Measurements from ENCODE around the gene PLBD2. TPM values are rescaled to one million over a fixed set of nuclear protein-coding genes. Genes with fewer than 3 reads are reported as not detected.
"Not testable (repeated sequence)": the region's sequence is repeated elsewhere in the genome, so short reads cannot be mapped to it uniquely, and the experiment has no call there.

The PLBD2 gene
- total RNA-seq, 2 experiments from 2014 or later = 14.8 to 15.5 TPM

DNA sequence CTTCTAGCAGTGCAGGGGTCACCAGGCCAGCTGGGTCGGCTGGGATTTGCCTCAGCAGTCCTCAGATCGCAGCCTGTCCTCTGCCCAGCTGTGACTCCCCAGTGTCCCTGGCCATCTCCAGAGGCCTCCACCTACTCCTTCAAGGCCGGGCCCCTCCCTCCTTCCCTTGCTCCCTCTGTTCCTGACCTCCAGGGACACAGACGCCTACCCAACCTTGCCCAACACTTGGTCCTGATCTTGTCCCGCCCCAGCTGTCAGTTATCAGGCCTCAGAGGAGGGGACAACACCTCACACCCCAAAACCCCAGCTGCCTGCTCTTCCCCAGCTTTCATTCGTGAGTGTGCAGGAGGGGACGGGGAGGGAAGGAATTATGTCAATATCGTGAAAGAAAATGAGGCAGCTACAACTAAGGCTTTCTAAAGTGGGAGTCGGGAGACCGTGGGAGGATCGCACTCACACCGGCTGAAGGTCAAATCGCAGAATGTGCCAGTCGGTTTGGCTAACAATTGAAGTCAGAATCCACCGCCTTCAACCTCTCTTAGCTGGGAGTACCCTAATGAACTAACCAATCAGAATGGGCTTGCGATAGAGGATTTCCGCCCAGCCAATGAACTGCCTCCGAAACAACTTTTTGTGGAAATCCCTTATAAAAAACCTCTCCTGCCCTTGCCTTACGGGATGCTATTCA is 9.4 kb upstream of the PLBD2 start:
- no peaks in the 10 kb centered on the region for H3K4me1 Mint-ChIP-seq
- H3K36me3 Mint-ChIP-seq = no peaks in the 10 kb centered on the region
- no peak for DNase-seq
- H3K27me3 Mint-ChIP-seq = peaks cover 4% of the 10 kb centered on the region
- no peak overlapping the region for H3K27ac Mint-ChIP-seq
- H3K4me3 Mint-ChIP-seq = no peak overlapping the region
- no peaks in the 10 kb centered on the region for H3K9me3 Mint-ChIP-seq

DNA sequence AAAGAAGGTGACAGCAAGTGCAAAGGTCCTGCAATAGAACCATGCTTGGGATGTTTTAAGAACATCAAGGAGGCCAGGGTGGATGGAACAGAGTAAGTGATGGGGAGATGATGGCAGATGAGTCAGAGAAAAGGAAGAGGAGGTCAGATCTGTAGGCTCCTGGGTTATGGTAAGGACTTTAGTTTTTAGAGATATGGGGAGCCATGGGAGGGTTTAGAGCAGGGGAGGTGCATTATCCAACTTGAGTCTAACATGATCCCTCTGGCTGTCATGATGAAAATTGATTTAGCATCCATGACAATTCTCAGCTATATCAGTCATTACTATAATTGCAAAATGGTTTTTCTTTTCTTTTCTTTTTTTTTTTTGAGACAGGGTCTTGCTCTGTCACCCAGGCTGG is 7.3 kb upstream of the PLBD2 start:
- no peak overlapping the region for H3K27ac Mint-ChIP-seq
- no peaks in the 10 kb centered on the region for H3K4me1 Mint-ChIP-seq
- DNase-seq = no peak
- H3K27me3 Mint-ChIP-seq = peaks cover 4% of the 10 kb centered on the region
- no peak overlapping the region for H3K4me3 Mint-ChIP-seq
- H3K36me3 Mint-ChIP-seq = no peaks in the 10 kb centered on the region
- H3K9me3 Mint-ChIP-seq = no peaks in the 10 kb centered on the region

DNA sequence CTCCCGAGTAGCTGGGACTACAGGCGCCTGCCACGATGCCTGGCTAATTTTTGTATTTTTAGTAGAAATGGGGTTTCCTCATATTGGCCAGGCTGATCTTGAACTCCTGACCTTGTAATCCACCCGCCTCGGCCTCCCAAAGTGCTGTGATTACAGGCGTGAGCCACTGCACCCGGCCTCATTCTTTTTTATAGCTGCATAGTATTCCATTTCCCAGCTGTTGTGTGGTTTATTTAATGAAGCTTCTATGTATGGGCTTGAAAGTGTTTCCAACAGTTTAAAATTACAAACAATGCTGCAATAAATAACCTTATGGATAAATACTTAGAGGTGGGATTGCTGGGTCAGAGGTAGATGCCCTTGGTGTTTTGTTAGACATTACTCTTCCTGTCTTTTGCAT is 4.2 kb upstream of the PLBD2 start:
- not testable (repeated sequence) for H3K4me1 Mint-ChIP-seq, H3K4me3 Mint-ChIP-seq, DNase-seq, H3K27me3 Mint-ChIP-seq, H3K27ac Mint-ChIP-seq, H3K9me3 Mint-ChIP-seq, H3K36me3 Mint-ChIP-seq

DNA sequence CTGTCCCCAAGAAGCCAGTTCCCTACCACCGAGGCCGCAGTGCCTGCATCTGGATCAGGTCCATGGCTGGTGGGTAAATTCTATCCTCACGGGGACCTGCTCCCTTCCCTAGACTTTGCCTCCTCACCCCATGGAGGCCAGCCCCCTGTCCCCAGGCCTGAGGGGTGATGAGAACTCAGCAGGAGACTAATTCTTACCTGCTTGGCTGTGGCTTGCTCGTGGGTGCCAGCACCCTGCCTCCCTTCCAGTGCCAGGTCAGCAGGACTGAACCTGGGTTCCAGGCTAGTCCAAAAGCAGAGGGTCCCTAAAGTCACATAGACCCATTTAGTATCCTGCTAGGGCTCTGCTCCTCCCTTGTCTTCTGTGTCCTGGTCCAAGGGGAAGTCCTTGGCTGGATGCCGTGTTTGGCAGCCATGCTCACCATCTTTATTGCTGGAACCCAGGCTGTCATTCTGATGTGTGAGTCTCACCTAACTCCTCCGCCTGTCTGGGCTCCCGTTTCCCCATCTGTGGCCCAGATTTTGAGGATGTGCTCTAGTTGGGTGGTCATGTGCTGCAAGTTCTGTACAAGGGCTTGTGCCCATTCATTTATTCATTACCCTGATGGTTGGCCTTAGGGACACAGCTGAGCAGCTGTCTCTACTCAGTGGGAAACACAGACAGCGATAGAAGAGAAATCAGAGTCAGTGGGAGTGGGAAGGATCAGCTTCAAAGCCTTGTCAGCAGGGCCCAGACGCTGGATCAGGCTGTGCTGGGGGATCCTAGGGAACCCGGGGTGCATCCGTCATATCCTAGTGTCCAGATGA is 949 bp downstream of the PLBD2 start:
- peak overlapping the region; percentile 82 for H3K4me3 Mint-ChIP-seq
- peak overlapping the region; percentile 34 for H3K27ac Mint-ChIP-seq
- H3K36me3 Mint-ChIP-seq = peaks cover 2% of the 10 kb centered on the region
- no peaks in the 10 kb centered on the region for H3K27me3 Mint-ChIP-seq
- H3K9me3 Mint-ChIP-seq = no peaks in the 10 kb centered on the region
- peaks cover 16% of the 10 kb centered on the region for H3K4me1 Mint-ChIP-seq
- DNase-seq = no peak

DNA sequence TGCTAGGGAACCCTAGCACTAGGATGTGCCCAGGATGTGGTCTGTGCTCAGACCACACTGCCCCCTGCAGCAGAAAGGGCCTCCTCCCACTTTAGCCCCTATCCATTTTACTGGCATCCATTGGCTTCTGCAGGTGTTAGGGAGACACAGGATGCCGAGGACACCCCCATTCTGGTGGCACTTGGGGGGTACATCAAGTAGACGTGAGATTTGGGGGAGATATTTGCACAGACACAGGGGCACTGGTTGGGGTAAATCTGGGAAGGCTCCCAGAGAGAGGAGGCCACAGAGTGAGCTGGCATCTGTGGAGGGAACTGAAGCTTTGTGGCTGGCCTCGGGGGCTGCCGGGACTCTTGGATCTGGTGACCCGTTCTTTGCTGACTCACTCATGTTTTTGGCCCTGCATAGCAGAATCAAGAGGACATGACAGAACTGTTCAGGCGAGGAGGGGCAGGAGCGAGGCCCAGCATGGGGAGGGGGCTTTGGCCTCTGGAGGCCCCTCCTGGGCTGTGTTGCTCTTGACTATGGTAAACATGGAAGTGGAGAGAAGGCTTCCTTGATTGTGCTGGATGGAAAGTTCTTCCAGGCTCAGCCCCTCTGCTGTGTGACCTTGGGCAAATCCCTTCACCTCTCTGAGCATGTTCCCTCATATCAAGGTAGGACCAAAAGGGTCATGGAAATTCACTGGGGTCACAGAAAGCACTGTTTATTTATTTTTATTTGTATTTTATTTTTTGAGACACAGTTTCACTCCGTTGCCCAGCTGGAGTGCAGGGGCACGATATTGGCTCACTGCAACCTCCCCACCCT is 1.8 kb downstream of the PLBD2 start:
- DNase-seq = no peak
- peak overlapping the region; percentile 82 for H3K4me3 Mint-ChIP-seq
- no peaks in the 10 kb centered on the region for H3K9me3 Mint-ChIP-seq
- H3K27me3 Mint-ChIP-seq = no peaks in the 10 kb centered on the region
- H3K27ac Mint-ChIP-seq = no peak overlapping the region
- H3K4me1 Mint-ChIP-seq = peaks cover 16% of the 10 kb centered on the region
- H3K36me3 Mint-ChIP-seq = peaks cover 2% of the 10 kb centered on the region

DNA sequence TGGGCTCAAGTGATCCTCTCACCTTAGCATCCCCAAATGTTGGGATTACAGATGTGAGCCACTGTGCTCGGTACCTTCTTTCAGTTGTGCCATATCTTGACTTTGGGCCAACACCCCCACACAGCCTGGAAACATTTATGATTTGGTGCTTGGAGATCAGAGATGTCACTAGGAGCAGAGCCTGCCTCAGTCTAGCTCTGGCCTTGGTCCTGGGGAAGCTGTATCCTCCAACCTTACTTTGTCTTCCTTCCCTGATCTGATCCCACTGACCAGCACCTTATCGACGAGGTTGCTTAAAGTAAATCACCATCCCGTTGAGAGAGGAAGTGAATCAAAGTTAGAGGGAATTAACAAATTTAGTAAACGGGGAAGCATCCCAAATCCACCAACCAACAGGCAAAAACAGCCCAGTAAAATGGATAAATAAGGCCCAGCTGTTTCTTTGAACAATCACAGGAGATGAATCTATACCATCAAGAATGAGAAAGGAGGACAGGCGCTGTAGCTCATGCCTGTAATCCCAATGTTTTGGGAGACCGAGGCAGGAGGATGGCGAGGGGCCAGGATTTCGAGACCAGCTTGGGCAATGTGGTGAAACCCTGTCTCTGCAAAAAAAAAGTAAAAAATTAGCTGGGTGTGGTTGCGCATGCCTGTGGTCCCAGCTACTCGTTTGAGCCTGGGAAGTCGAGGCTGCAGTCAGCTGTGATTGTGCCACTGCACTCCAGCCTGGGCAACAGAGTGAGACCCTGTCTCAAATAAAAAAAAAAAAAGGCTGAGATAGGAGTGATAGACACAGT is 3.4 kb downstream of the PLBD2 start:
- H3K36me3 Mint-ChIP-seq = peaks cover 2% of the 10 kb centered on the region
- H3K4me1 Mint-ChIP-seq = peaks cover 16% of the 10 kb centered on the region
- no peak for DNase-seq
- H3K27ac Mint-ChIP-seq = no peak overlapping the region
- no peaks in the 10 kb centered on the region for H3K27me3 Mint-ChIP-seq
- H3K9me3 Mint-ChIP-seq = no peaks in the 10 kb centered on the region
- no peak overlapping the region for H3K4me3 Mint-ChIP-seq

DNA sequence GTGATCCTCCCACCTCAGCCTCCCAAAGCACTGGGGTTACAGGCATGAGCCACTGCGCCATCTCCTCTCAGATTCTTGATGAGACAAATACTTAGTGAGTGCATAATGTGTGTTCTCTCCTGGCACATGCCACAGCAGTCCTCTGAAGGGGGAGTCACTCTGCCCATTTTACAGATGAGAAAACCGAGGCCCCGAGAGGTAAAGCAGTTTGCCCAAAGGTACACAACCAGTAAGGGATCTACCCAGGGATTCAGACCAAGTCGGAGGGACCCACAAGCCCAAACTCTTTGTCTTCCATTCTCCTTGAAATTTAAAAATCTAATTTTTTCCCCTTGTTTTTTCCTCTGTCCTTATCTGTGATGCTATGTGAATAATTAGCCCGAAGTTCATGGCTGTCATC is 6.3 kb downstream of the PLBD2 start:
- Mint-ChIP-seq H3K4me3 (no peak overlapping the region), H3K27me3 (no peaks in the 10 kb centered on the region), H3K9me3 (no peaks in the 10 kb centered on the region), H3K27ac (no peak overlapping the region), H3K36me3 (peaks cover 3% of the 10 kb centered on the region), H3K4me1 (peaks cover 11% of the 10 kb centered on the region)
- no peak for DNase-seq

DNA sequence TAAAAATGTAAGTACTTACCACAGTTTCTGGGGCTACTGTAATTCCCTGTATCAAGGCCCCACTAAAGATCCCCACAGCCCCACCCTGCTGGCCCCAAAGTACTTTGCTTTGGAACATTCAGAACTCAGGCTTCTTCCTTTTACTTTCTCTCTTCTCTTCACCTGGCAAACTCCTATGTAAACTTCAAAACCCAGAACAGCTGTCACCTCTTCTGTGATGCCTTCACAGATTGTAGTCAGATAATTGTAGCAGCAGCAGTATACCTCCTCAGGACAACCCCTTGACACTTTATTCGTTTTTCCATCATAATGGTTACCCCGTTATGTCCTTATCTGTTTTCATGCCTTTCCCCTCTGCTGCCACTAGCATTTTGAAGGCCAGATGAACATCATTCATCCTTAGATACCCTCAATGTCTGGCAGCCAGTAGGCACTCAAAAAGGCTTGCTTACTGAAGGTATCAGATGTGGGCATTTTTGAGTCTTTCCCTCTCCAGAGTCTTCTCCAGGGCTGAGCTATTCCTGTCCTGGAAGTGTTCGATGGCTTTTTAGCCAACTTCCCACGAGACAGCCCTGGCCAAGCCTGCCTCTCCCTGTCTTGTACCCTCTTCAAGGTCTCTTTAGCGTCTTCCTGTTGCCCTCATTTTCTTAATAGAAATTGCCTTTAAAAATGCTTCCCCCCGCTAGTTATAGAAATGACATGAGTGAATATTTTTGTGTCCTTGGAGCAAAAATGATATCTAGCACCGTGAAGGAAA is 7.4 kb downstream of the PLBD2 start:
- no peak overlapping the region for H3K27ac Mint-ChIP-seq
- H3K27me3 Mint-ChIP-seq = no peaks in the 10 kb centered on the region
- DNase-seq = no peak
- no peaks in the 10 kb centered on the region for H3K9me3 Mint-ChIP-seq
- peaks cover 3% of the 10 kb centered on the region for H3K36me3 Mint-ChIP-seq
- H3K4me1 Mint-ChIP-seq = peaks cover 5% of the 10 kb centered on the region
- no peak overlapping the region for H3K4me3 Mint-ChIP-seq

DNA sequence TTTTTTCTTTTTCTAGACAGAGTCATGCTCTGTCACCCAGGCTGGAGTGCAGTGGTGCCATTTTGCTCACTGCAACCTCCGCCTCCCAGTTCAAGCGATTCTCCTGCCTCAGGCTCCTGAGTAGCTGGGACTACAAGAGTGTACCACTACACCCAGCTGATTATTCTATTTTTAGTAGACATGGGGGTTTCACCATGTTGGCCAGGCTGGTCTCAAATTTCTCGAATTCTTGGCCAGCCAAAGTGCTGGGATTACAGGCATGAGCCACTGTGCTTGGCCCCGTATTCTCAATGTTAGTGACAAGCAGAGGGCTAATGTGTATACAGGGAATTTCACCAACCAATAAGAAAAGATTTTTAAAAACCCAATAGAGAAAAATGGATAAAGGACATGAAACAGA is 8.4 kb downstream of the PLBD2 start:
- no peak for DNase-seq
- H3K27me3 Mint-ChIP-seq = no peaks in the 10 kb centered on the region
- peaks cover 5% of the 10 kb centered on the region for H3K4me1 Mint-ChIP-seq
- H3K9me3 Mint-ChIP-seq = no peaks in the 10 kb centered on the region
- peaks cover 3% of the 10 kb centered on the region for H3K36me3 Mint-ChIP-seq
- H3K4me3 Mint-ChIP-seq = no peak overlapping the region
- no peak overlapping the region for H3K27ac Mint-ChIP-seq

DNA sequence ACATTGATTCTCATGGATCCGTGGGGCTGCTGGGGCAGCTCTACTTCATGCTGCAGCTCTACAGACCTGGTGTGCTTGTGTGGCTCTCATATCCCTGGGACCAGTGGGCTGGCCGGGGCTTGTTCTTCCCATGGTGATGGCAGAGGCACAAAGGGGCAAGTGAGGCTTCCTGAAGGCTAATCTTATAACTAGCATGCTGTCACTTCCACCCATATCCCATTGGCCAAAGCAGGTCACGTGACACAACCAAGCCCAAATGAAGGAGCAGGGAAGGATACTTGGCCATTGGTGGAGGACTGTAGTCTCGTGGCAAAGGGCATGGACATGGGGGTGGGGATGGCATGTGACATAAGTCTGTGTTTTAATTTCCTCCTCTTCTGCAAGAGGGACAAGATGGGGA is 9.9 kb downstream of the PLBD2 start:
- Mint-ChIP-seq H3K4me1 (peaks cover 5% of the 10 kb centered on the region), H3K27me3 (no peaks in the 10 kb centered on the region), H3K4me3 (no peak overlapping the region), H3K9me3 (no peaks in the 10 kb centered on the region), H3K27ac (no peak overlapping the region), H3K36me3 (peaks cover 4% of the 10 kb centered on the region)
- no peak for DNase-seq

DNA sequence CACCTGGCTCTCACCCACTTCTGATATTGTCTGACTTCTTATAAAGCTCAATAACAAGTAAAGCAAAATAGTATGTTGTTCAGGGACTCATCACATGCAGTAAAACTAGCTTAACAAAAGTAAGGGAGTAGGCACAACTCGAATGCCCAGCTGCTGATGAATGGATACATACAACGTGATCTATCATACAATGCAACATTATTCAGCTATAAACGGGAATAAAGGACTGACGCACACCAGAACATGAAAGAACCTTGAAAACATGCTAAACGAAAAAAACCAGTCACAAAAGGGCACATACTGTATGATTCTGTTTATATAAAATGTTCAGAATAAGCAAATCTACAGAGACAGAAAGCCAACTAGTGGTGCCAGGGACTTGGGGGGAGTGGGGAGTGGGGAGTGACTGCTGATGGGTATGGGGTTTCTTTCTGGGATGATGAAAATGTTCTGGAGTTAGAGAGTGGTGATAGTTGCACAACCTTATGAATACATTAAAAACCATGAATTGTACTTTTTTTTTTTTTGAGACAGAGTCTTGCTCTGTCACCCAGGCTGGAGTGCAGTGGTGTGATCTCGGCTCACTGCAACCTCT is 11.1 kb downstream of the PLBD2 start:
- peaks cover 6% of the 10 kb centered on the region for H3K36me3 Mint-ChIP-seq
- H3K27me3 Mint-ChIP-seq = no peaks in the 10 kb centered on the region
- H3K4me1 Mint-ChIP-seq = peaks cover 4% of the 10 kb centered on the region
- no peak overlapping the region for H3K27ac Mint-ChIP-seq
- no peaks in the 10 kb centered on the region for H3K9me3 Mint-ChIP-seq
- H3K4me3 Mint-ChIP-seq = no peak overlapping the region
- no peak for DNase-seq

DNA sequence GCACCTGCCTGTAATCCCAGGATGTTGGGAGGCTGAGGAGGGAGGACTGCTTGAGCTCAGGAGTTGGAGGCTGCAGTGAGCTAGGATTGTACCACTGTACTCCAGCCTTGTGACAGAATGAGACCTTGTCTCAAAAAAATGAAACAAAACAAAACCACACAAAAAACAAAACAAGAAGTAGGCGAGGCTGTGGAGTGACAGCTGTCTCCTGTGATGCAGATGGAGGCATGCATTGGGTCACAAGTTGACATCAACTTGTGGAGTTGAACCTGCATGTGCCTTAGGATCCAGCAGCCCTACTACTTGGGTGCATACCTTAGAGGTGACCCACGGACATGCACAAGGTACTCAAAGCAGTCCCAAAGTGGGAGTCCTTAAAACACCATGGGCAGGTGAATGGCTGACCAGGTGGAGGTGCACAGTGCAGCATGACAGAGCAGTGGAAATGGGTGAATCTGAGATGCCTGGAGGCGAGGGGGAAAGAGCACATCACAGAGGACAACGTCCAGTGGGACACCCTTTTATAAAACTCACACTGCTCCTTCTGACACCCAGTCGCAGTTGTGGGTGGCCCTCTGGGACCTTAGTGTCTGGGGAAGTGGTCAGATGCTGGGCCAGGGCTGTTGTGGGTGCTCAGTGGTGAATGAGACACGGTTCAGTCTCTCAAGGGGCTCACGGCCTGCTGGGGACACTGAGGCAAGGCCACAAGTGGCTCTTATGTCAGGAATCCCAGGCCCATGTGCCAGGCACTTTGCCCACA is 12.7 kb downstream of the PLBD2 start:
- Mint-ChIP-seq H3K4me1 (peaks cover 4% of the 10 kb centered on the region), H3K27me3 (no peaks in the 10 kb centered on the region), H3K27ac (no peak overlapping the region), H3K9me3 (no peaks in the 10 kb centered on the region), H3K4me3 (no peak overlapping the region), H3K36me3 (peaks cover 11% of the 10 kb centered on the region)
- DNase-seq = no peak

DNA sequence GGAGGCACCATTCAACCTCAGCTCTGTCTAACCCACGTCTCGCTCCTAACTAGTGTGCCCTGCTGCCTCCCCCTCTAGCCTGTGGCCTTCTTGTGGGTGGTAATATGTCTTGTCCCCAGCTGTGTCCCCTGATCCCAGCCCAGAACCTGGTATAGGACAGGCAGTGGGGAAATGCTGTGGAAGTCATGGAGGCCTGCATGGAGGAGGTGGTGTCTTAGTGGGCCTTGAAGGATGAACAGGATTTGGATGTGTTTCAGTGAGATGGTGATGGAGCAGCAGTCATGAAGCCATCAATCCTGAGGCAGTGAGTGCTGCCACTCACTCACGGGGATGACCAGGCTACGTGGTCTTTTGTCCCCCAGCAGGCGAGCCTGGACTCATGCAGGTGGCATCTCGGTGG is 13.4 kb downstream of the PLBD2 start:
- no peak for DNase-seq
- Mint-ChIP-seq H3K36me3 (peaks cover 11% of the 10 kb centered on the region), H3K27ac (no peak overlapping the region), H3K4me3 (no peak overlapping the region), H3K4me1 (peaks cover 4% of the 10 kb centered on the region), H3K27me3 (no peaks in the 10 kb centered on the region), H3K9me3 (no peaks in the 10 kb centered on the region)
